Forelimb muscle (tissue), 1 donor: ENCODE measurements around the gene DGAT2. TPM values are rescaled to one million over a fixed set of nuclear protein-coding genes. Genes with fewer than 3 reads are reported as not detected.
"Not testable (repeated sequence)": the region's sequence is repeated elsewhere in the genome, so short reads cannot be mapped to it uniquely, and the experiment has no call there.

Experiments
- DNase-seq: peaks from one replicate; pipeline ENCODE4 v3.0.0-alpha.2; 2013; ENCODE audit warnings: low read depth
- polyA plus RNA-seq: library from polyadenylated mRNA; unstranded; fragments of 120-200 nt; gene quantifications from one replicate; pipeline ENCODE4 v1.2.1, GENCODE V29; 2013; ENCODE audit not compliant: insufficient read length

DGAT2 gene
- polyA plus RNA-seq: 0.34 TPM

- DNase-seq: no peak
These were observed at the start of gene DGAT2 for GRCh38 chr11:75768112-75768908. Gene DGAT2, plus strand, starts transcription at chr11:75768778. Its CDS starts 214 bp downstream, at chr11:75768992.

GRCh38 chr11:75719340-75720239 is 49.0 kb upstream of the DGAT2 start:
- no peak for DNase-seq

GRCh38 chr11:75720639-75721038 is 47.9 kb upstream of the DGAT2 start:
- DNase-seq: no peak

- DNase-seq: no peak
These were observed 46.5 kb upstream of the DGAT2 start for GRCh38 chr11:75721852-75722668.

- DNase-seq: no peak
These were observed 45.9 kb upstream of the DGAT2 start for GRCh38 chr11:75722669-75723042.

- no peak for DNase-seq
These were observed 42.8 kb upstream of the DGAT2 start for GRCh38 chr11:75725547-75726320.

GRCh38 chr11:75728992-75729391 is 39.6 kb upstream of the DGAT2 start:
- no peak for DNase-seq

- DNase-seq: no peak
These were observed 37.5 kb upstream of the DGAT2 start for GRCh38 chr11:75731095-75731494.

- no peak for DNase-seq
These were observed 35.5 kb upstream of the DGAT2 start for GRCh38 chr11:75733071-75733430.

GRCh38 chr11:75733431-75734107 is 35.0 kb upstream of the DGAT2 start:
- no peak for DNase-seq

- DNase-seq: no peak
These were observed 33.9 kb upstream of the DGAT2 start for GRCh38 chr11:75734491-75735180.

GRCh38 chr11:75735181-75735845 is 33.3 kb upstream of the DGAT2 start:
- DNase-seq: no peak

GRCh38 chr11:75737314-75737713 is 31.3 kb upstream of the DGAT2 start:
- no peak for DNase-seq

- DNase-seq: no peak
These were observed 27.9 kb upstream of the DGAT2 start for GRCh38 chr11:75740681-75741080.

GRCh38 chr11:75743159-75743558 is 25.4 kb upstream of the DGAT2 start:
- DNase-seq: not testable (repeated sequence)

GRCh38 chr11:75743711-75744563 is 24.6 kb upstream of the DGAT2 start:
- no peak for DNase-seq

GRCh38 chr11:75745807-75746206 is 22.8 kb upstream of the DGAT2 start:
- DNase-seq: no peak

- DNase-seq: not testable (repeated sequence)
These were observed 19.8 kb upstream of the DGAT2 start for GRCh38 chr11:75748729-75749273.
